ENCODE results near the gene NLRP12.
"Not testable (repeated sequence)": the region's sequence is repeated elsewhere in the genome, so short reads cannot be mapped to it uniquely, and the experiment has no call there.

Gene NLRP12

DNA sequence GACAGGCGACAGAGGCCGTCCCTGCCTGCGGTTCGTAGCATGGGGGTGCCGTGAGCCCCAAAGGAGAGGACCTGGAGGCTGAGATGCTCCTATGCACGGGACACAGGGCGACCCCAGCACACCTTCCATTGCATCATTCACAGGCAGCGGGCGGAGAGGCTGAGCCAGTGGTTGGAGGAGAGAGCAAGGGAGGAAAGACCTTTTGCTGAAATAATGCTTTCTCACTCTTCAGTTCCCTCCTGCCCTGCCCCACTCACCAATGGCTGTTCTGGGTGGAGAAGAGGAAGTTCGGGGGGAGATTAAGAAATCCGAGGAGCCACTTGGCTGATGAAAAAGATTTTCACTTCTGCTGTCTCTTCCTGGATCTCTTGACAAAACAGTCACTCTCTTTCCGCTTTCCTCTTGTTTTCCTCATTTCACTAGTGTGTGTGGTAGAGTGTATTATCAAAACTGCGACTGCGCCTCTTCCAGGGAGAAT lies at the start of gene NLRP12:
Gene NLRP12, minus strand, starts transcription at position 181 of the 478 bp plus-strand sequence. Its CDS starts 140 bp downstream, at position 41.
- no peak for DNase-seq

DNA sequence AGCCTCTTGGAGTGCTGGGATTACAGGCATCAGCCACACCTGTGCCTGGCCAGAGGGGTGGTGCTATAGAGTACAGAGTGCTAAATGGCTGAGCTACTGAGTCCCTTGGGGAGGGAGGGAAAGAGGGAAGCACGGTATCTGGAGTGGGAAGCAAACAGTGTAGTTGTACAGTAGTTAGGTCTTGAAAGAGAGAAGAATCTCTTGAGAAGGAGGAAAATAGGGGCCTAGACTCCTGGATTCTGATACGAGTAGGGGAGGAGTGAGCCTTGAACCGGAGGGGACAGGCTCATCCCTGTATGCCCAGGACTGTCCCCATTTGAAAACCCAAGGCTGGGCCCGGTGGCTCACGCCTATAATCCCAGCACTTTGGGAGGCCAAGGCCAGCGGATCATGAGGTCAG lies 48.6 kb upstream of the NLRP12 start:
- DNase-seq = no peak

- DNase-seq = no peak
Observed at GRCh38 chr19:53871454-53871853, 47.3 kb upstream of the NLRP12 start.

- DNase-seq = no peak
Observed at GRCh38 chr19:53870485-53870844, 46.4 kb upstream of the NLRP12 start.

GRCh38 chr19:53869805-53870484 lies 45.8 kb upstream of the NLRP12 start:
- DNase-seq = not testable (repeated sequence)

DNA sequence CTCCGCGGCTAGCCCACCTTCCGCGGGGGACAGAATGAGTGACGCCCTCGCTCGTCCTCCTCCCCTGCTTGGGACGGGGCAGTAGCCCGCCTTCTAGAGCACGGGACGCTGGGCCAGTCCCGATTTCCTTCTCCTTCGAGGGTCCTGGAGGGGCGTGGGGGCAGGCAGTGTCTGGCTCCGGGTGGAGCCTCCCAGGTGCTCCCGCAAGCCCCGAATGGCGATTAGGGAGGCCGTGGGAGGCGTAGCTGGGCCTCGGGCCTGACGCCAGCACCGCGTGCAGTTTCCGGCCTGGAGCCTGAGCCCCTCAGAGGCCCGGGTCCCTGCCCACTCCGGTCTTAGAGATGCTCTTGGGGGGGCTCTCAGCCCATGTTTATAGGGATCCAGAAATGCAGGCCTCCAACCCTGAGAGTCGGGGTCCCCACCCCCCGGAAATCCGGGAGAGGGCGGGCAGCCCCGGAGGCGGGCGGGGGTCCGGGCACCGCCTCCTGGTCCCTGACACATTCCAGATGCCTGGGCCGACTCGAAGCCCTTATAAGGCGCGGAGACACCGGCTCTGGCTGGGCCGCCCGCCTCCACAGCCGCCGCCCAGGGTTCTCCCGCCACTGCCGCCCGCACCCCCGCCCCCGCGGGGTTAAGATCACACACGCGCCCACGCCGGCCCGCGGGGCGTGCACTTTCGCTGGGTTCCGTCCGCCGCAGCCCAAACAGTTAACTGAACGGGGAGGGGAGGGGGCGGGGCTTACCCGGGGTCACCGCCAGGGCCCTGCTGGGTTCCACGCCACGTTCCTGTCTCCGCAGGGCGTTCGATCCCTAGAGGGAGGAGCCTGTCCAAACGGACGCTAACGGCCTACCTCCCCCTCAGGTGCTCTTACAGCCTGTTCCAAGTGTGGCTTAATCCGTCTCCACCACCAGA lies 45.0 kb upstream of the NLRP12 start:
- no peak for DNase-seq

DNA sequence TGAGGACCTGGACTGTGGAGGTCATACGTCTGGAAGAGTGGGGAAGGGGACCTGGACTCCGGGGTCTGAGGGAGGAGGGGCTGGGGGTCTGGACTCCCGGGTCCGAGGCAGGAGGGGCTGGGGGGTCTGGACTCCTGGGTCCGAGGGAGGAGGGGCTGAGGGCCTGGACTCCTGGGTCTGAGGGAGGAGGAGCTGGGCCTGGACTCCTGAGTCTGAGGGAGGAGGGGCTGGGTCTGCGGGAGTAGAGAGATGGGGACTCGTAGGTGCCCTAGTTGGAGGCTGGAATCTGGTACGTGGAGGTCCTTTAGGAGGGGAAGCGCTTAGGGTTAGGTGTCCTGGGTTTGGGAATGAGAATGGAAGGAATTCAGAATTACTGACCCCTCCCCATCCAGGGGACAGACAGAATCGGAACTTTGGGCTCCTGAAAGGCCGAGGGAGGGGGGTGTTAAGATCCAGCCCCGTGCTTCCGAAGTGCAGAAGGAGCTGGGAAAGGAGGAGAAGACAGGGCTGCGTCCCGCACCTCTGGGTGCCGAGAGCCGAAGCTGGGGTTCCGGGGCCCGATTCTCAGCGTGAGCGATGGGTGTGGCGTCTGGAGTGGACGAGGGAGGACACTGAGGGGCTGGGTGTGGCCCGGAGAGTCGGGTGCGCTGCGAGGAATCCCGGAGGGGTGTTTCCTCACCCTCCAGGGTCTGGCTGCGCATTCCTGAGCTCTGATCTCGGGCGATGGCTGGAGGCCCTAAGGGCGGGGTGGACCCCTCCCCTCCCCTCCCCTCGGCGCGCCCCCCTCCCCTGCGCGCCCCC lies 44.2 kb upstream of the NLRP12 start:
- no peak for DNase-seq

GRCh38 chr19:53867225-53868090 lies 43.3 kb upstream of the NLRP12 start, which contains the start of gene MYADM:
Gene MYADM (plus strand): TSS chr19:53867883. CDS start chr19:53873530, 5,647 bp downstream.
- DNase-seq = no peak

GRCh38 chr19:53866865-53867224 lies 42.7 kb upstream of the NLRP12 start:
- DNase-seq = no peak

DNA sequence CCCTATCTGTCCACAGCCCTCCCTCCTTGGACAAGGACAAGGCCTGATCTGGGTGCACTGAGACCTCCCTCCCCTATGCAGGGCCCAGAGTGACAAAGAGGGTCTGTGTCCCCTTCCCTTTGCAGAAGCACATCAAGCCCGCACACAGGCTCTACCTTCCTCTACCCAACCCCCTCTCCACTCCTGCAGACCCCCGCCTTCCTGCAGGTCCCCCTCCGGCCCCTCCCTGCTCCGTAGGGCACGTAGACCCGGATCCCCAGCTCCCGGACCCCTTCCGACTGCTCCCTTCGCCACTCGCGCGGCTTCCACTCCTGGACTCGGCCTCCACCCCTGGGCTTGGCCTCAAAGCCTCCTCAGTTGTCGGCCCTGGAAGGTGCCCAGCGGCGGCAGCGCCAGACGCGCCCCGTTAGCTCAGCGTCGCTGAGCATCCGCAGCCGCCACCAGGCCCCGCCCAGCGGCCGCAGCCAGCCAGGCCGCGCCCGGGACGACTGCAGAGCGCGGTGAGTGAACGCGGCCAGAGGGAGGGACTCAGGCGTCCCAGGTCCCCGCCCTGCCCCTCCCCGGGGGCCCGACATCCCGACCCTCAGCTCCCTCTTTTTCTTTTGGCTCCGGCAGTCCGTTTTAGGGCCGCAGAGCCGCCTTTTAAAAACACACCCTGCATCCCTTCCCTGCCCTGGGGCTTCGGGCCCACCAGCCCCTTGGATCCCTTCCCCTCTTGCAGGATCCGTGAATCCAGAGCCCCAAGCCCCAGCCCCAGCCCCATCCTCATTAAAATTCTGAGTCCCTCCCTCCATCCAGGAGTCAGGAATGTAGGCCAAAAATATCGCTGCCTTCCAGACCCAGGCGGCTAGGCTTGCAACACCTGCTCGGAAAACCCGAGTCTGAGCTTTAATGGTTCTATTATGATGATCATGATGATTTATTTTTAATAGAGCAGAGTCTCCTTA lies 42.1 kb upstream of the NLRP12 start:
- no peak for DNase-seq

GRCh38 chr19:53865523-53865917 lies 41.4 kb upstream of the NLRP12 start:
- DNase-seq = no peak

GRCh38 chr19:53864308-53864836 lies 40.3 kb upstream of the NLRP12 start:
- DNase-seq = no peak

DNA sequence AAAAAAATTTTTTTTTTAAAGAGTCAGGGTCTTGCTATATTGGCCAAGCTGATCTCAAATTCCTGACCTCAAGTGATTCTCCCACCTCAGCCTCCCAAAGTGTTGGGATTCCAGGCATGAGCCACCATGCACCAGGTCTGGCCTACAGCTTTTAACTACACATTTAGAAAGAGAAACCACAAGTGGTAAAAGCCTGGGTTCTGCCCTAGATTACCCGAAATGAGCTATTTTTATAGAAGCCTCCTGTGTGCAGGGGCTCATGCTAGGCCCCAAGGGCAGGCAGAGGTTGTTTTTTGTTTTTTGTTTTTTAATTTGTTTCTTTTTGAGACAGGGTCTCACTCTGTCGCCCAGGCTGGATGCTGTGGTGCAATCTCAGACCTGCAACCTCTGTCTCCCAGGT lies 29.6 kb upstream of the NLRP12 start:
- no peak for DNase-seq

DNA sequence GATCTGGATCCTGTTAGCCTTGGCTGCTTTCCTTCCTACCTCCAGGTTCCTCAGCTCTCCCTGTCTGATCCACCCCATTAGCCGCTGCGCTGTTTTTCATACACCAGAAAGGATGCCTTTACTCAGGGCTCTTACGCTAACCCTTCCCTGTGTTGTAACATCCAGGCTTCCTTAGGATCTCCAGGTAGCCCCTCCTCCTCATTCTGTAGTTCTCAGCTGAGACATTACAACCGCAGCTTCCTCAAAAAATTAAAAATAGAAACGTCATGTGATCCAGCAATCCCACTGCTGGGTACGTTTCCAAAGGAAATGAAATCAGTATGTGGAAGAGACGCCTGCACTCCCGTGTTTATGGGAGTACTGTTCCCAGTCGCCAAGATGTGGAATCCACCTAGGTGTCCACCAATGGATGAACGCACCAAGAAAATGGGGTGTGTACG lies 25.1 kb upstream of the NLRP12 start:
- no peak for DNase-seq

DNA sequence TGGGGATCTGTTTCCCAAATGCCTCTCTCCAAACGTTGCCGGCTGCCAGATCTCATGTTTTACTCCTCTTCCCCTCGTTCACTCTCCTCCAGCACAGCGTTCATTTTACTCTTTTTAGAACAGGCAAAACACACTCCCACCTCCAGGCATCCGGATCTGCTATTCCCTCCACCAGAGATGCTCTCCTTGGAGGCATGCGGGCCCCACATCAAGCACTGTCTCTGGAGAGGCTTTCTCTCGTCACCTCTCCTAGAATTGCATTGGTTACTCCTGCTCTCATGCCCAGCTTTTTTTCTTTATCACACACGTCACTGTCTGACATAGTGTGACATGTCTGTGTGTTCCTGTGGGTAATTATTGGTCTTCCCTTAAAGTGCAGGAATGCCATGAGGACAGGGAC lies 23.4 kb upstream of the NLRP12 start:
- no peak for DNase-seq

DNA sequence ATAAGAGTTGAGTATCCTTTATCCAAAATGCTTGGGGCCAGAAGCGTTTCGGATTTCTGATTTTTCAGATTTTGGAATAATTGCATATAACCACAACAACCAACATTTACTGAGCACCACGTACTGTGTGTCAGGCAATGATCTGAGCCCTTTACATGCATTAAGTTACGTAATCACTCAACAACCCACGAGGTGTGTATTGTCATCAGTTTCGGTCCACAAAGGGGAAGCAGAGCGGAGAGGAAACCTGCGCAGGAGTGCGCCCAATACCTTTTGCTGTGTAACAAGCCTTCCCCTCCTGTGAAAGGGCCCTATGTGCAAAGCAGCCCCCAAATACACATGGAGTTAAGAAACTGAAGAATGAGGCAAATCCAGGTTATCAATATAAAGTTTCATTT lies 20.7 kb upstream of the NLRP12 start:
- no peak for DNase-seq

DNA sequence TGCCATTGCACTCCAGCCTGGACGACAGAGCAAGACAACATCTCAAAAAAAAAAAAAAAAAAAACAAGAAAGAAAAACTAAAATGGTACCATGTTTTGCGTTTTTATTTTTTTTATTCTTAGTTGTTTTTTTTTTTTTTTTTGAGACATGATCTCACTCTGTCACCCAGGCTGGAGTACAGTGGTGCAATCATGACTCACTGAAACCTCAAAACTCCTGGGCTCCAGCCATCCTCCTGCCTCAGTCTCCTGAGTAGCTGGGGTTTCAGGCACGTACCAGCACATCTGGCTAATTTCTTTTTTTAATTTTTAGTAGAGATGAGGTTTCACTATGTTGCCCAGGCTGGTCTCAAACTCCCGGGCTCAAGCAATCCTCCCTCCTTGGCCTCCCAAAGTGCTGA lies 16.8 kb upstream of the NLRP12 start:
- DNase-seq = not testable (repeated sequence)

GRCh38 chr19:53840241-53840640 lies 16.1 kb upstream of the NLRP12 start:
- not testable (repeated sequence) for DNase-seq

DNA sequence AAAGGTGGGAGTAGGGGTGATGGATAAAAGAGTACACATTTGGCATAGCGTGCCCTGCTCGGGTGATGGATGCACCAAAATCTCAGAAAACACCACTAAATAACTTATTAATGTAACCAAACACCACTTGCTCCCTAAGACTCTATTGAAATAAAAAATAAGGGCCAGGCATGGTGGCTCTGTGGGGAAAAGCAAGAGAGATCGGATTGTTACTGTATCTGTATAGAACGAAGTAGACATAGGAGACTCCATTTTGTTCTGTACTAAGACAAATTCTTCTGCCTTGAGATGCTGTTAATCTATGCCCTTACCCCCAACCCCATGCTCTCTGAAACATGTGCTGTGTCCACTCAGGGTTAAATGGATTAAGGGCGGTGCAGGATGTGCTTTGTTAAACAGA lies 14.3 kb upstream of the NLRP12 start:
- not testable (repeated sequence) for DNase-seq

GRCh38 chr19:53832861-53833260 lies 8.7 kb upstream of the NLRP12 start:
- not testable (repeated sequence) for DNase-seq

- no peak for DNase-seq
Observed at GRCh38 chr19:53828531-53828930, 4.4 kb upstream of the NLRP12 start.
